ENCODE measurements around the gene GNAS-AS1.

GNAS-AS1 gene

GRCh38 chr20:58802061-58802460, 48.6 kb downstream of the GNAS-AS1 start:
- no peak for DNase-seq

GRCh38 chr20:58800134-58800871, 50.4 kb downstream of the GNAS-AS1 start:
- DNase-seq: no peak

- DNase-seq: no peak
These were observed 53.0 kb downstream of the GNAS-AS1 start for GRCh38 chr20:58797371-58798338.

- no peak for DNase-seq
These were observed 54.8 kb downstream of the GNAS-AS1 start for GRCh38 chr20:58795923-58796245.

- DNase-seq: no peak
These were observed 55.4 kb downstream of the GNAS-AS1 start for GRCh38 chr20:58795181-58795922.

GRCh38 chr20:58794510-58795180, 56.1 kb downstream of the GNAS-AS1 start:
- DNase-seq: no peak

GRCh38 chr20:58793512-58794420, 56.9 kb downstream of the GNAS-AS1 start:
- DNase-seq: no peak

- DNase-seq: no peak
These were observed 58.3 kb downstream of the GNAS-AS1 start for GRCh38 chr20:58792426-58792825.

- no peak for DNase-seq
These were observed 59.4 kb downstream of the GNAS-AS1 start for GRCh38 chr20:58791286-58791685.

- no peak for DNase-seq
These were observed 60.2 kb downstream of the GNAS-AS1 start for GRCh38 chr20:58790454-58790853.

GRCh38 chr20:58788896-58789544, 61.7 kb downstream of the GNAS-AS1 start:
- no peak for DNase-seq

GRCh38 chr20:58787211-58788005, 63.3 kb downstream of the GNAS-AS1 start:
- no peak for DNase-seq

- DNase-seq: no peak
These were observed 66.2 kb downstream of the GNAS-AS1 start for GRCh38 chr20:58784321-58785074.

GRCh38 chr20:58783511-58784011, 67.1 kb downstream of the GNAS-AS1 start:
- DNase-seq: no peak

- no peak for DNase-seq
These were observed 69.6 kb downstream of the GNAS-AS1 start for GRCh38 chr20:58781138-58781537.

- DNase-seq: no peak
These were observed 71.9 kb downstream of the GNAS-AS1 start for GRCh38 chr20:58778760-58779159.

- no peak for DNase-seq
These were observed 73.0 kb downstream of the GNAS-AS1 start for GRCh38 chr20:58777657-58778056.

- no peak for DNase-seq
These were observed 74.6 kb downstream of the GNAS-AS1 start for GRCh38 chr20:58776109-58776508.

GRCh38 chr20:58775371-58775770, 75.3 kb downstream of the GNAS-AS1 start:
- DNase-seq: no peak
